ENCODE measurements around the gene GOLGA6A. TPM values are rescaled to one million over a fixed set of nuclear protein-coding genes. Genes with fewer than 3 reads are reported as not detected.
"Not testable (repeated sequence)": the region's sequence is repeated elsewhere in the genome, so short reads cannot be mapped to it uniquely, and the experiment has no call there.

The GOLGA6A gene
- total and polyA plus RNA-seq, 9 of the 15 experiments (the other 6 are each of a cell fraction or from before 2014, with no cell fraction given), result not detected

DNA sequence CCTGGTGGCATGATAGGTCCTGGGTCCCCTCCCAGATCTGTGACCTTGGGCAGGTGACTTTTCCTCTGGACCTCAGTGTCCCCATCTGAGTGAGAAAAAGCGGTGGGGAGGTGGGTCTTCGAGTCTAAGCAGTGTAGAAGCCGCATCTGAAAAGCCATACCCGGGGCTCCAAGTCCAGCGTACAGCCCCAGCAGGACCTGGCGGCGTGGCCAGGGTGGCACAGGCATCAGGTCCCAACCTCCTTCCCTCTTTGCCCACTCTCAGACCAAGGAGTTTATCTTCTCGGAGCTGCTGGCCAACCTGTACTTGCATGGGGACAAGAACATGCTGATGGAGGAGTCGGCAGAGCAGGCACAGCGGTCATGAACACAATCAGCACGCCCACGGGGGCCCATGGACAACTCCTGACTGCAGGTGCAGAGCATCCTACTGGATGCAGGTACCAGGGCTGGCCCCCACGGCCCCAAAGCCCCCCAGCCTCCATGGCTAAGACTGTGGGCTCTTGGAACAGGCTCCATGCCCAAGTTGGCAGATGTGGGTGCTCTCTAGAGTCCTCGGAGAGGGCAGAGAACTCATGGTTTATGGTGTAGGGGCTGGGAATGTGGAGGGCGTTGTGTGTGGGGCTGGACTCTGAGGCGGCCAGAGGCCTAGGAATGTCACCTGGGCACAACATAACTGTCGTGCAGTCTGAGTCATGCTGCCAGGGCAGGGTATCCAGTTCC lies 18.8 kb downstream of the GOLGA6A start:
- H3K36me3 ChIP-seq (ENCODE audit: control insufficient read depth, insufficient read depth, low read length); CTCF ChIA-PET (ENCODE audit: low intra/inter-chr PET ratio); intact Hi-C loops (cut with micrococcal nuclease); H4K20me1 ChIP-seq (replicated peaks; ENCODE audit: control insufficient read depth, insufficient read depth, low read length); H3K4me2 ChIP-seq (ENCODE audit: insufficient read depth, low read length); H3K9me1 ChIP-seq (ENCODE audit: control insufficient read depth, insufficient read depth, low read length); H3K9me3 ChIP-seq (replicated peaks; ENCODE audit: control insufficient read depth, insufficient read depth, low read depth, low read length); H2AFZ ChIP-seq (ENCODE audit: low read depth, low read length); H3K27me3 ChIP-seq (ENCODE audit: control insufficient read depth in 2 of 2, insufficient read depth in 2 of 2, low read length in 2 of 2); H3K79me2 ChIP-seq (ENCODE audit: control insufficient read depth, insufficient read depth, low read length); DNase-seq (ENCODE audit: extremely low read depth in 1 of 4, low spot score in 3 of 4); H3K4me1 ChIP-seq (replicated peaks in 1 of 2; ENCODE audit: control insufficient read depth in 2 of 2, insufficient read depth in 2 of 2, low read length in 2 of 2); H3K27ac ChIP-seq (ENCODE audit: extremely low read depth, low read depth, low read length); ATAC-seq; BruUV-seq (replicated peaks); H3K4me3 ChIP-seq; FAIRE-seq; H3K9ac ChIP-seq (ENCODE audit: insufficient read depth in 1 of 2, low read depth in 2 of 2, low read length in 2 of 2): not testable (repeated sequence)
- POLR2A ChIA-PET, result interaction anchor here (0.6 kb wide), 1 partner anchor 240 kb away, joined by 3 read pairs; no protein-coding TSS in a partner anchor
- 3% methylated on average over 8 of the region's 17 CpGs for WGBS (ENCODE audit: insufficient coverage, low coverage, missing lambda C conversion rate)
- in situ Hi-C loops (cut with MboI), result loop anchor here (10.0 to 25.0 kb wide), 2 partner anchors 1241 to 1401 kb away; partner anchors contain the start of gene GOLGA6B

DNA sequence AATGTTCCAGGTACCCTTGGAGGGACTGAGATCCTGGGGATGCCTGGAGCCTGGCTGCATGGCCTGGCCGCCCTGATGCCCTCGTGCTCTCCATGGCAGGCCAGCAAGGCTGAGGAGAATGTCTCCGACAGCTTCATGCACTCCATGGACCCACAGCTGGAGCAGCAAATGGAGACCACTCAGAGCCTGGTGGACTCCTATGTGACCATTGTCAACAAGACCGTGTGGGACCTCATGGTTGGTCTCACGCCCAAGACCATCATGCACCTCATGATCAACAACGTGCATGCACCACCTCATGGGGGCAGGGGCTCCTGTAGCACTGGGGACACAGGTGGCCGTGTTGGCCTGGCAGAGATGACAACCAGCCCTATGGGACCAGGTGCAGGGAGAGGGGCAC lies 19.7 kb downstream of the GOLGA6A start:
- FAIRE-seq, result no peak
- Histone ChIP-seq H3K9me1 (ENCODE audit: control insufficient read depth, insufficient read depth, low read length) (no peaks in the 10 kb centered on the region), H3K79me2 (ENCODE audit: control insufficient read depth, insufficient read depth, low read length) (no peaks in the 10 kb centered on the region), H3K9me3 (replicated peaks; ENCODE audit: control insufficient read depth, insufficient read depth, low read depth, low read length) (no peaks in the 10 kb centered on the region), H3K9ac (ENCODE audit: insufficient read depth in 1 of 2, low read depth in 2 of 2, low read length in 2 of 2) (no peak overlapping the region), H4K20me1 (replicated peaks; ENCODE audit: control insufficient read depth, insufficient read depth, low read length) (no peaks in the 10 kb centered on the region; the same call in 1 of the 2 replicates), H3K36me3 (ENCODE audit: control insufficient read depth, insufficient read depth, low read length) (no peaks in the 10 kb centered on the region), H3K4me2 (ENCODE audit: insufficient read depth, low read length) (no peak overlapping the region), H3K27ac (ENCODE audit: extremely low read depth, low read depth, low read length) (no peak overlapping the region), H3K27me3 (ENCODE audit: control insufficient read depth in 2 of 2, insufficient read depth in 2 of 2, low read length in 2 of 2) (peaks cover 0 to 8% of the 10 kb centered on the region in 2 experiments; a peak in 2 of 5 replicates), H3K4me1 (replicated peaks in 1 of 2; ENCODE audit: control insufficient read depth in 2 of 2, insufficient read depth in 2 of 2, low read length in 2 of 2) (no peaks in the 10 kb centered on the region), H3K4me3 (no peak overlapping the region), H2AFZ (ENCODE audit: low read depth, low read length) (no peak overlapping the region)
- in situ Hi-C loops (cut with MboI), result loop anchor here (10.0 to 25.0 kb wide), 2 partner anchors 1242 to 1400 kb away; partner anchors contain the start of gene GOLGA6B
- 0% methylated on average over 7 of the region's 7 CpGs for whole genome bisulfite sequencing (ENCODE audit: insufficient coverage, low coverage, missing lambda C conversion rate)
- POLR2A ChIA-PET, result no interaction called here
- CTCF ChIA-PET (ENCODE audit: low intra/inter-chr PET ratio), result no interaction called here
- BruUV-seq (replicated peaks), result no TSS peak
- intact Hi-C loops (cut with micrococcal nuclease), result no loop called here
- no peak for DNase-seq (ENCODE audit: extremely low read depth in 1 of 4, low spot score in 3 of 4)
- ATAC-seq, result no peak
- TF ChIP-seq PRMT5 (CRISPR knock-in tag; IDR thresholded peaks at IDR 0.05) (no peak), CREM (IDR thresholded peaks at IDR 0.05; ENCODE audit: low read depth) (no peak), LEF1 (IDR thresholded peaks at IDR 0.05) (no peak), RFX7 (CRISPR knock-in tag; IDR thresholded peaks at IDR 0.05) (no peak), ZNF324 (CRISPR knock-in tag; IDR thresholded peaks at IDR 0.05) (no peak), CCAR2 (IDR thresholded peaks at IDR 0.05; ENCODE audit: low read depth, low read length) (no peak), U2AF1 (optimal IDR thresholded peaks at IDR 0.05; ENCODE audit: low read depth, low read length) (no peak), CSDE1 (IDR thresholded peaks at IDR 0.05) (no peak), FOXA1 (IDR thresholded peaks at IDR 0.05; ENCODE audit: borderline replicate concordance) (no peak), EWSR1 (IDR thresholded peaks at IDR 0.05; ENCODE audit: borderline replicate concordance, low read depth, partially characterized antibody) (no peak), ELK1 (CRISPR knock-in tag; IDR thresholded peaks at IDR 0.05) (no peak)
- TF ChIP-seq, protein P1, sequence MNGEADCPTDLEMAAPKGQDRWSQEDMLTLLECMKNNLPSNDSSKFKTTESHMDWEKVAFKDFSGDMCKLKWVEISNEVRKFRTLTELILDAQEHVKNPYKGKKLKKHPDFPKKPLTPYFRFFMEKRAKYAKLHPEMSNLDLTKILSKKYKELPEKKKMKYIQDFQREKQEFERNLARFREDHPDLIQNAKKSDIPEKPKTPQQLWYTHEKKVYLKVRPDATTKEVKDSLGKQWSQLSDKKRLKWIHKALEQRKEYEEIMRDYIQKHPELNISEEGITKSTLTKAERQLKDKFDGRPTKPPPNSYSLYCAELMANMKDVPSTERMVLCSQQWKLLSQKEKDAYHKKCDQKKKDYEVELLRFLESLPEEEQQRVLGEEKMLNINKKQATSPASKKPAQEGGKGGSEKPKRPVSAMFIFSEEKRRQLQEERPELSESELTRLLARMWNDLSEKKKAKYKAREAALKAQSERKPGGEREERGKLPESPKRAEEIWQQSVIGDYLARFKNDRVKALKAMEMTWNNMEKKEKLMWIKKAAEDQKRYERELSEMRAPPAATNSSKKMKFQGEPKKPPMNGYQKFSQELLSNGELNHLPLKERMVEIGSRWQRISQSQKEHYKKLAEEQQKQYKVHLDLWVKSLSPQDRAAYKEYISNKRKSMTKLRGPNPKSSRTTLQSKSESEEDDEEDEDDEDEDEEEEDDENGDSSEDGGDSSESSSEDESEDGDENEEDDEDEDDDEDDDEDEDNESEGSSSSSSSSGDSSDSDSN (IDR thresholded peaks at IDR 0.05; ENCODE audit: borderline replicate concordance in 1 of 2, low read depth in 2 of 2, low read length in 2 of 2), result no peak

Data from K562 (cell line).